GM21515 (cell line): Measurements from ENCODE around the gene KLK15.

Experiments used
- ATAC-seq: cut with Tn5 transposase; IDR thresholded peaks from one replicate; pipeline ENCODE4 v1.9.1; 2021; ENCODE audit not compliant: unreplicated experiment

The KLK15 gene

GRCh38 chr19:50777261-50777660 lies 56.1 kb downstream of the KLK15 start:
- no peak for ATAC-seq

DNA sequence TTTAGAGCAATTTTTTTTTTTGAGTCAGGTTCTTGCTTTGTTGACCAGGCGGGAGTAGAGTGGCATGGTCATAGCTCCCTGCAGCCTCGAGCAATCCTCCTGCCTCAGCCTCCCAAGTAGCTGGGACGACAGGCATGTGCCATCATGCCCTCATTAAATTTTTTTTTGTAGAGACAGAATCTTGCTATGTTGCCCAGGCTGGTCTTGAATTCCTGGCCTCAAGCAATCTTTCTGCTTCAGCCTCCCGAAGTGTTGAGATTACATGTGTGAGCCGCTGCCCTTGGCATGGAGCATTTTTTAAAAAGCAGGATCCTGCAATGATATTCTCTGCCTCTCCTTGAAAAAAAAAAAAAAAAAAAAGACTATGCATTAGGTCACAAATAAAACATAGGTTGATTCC lies 57.2 kb downstream of the KLK15 start:
- ATAC-seq = no peak
